Nucleus accumbens (tissue), 56 donors: Measurements from ENCODE around the gene POLR1B.
"Not testable (repeated sequence)": the region's sequence is repeated elsewhere in the genome, so short reads cannot be mapped to it uniquely, and the experiment has no call there.

Experiments
- DNase-seq, 56 donors: peaks; one replicate each; lab custom pipeline; 2025; lab: John Stamatoyannopoulos, UW

Gene POLR1B

DNA sequence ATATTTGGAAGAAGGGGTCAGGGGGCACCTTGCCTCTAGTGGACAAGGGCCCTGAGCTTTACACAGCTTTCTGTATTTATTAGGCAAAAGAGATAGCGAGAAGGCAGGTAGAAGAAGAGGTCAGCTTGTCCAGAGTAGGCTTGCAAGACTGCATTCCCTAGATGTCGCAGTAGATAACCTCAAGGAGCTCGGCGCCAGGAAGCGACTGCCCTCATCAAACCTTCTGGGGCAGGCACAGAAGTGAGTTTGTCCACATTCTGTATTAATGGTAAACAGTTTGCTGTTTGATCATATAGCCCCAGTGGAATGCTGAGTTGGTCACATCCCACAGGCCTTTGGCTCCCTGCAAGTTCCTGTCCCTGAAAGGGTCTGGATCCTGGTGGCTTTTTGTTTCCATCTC, 49.1 kb downstream of the POLR1B start:
- DNase-seq, result no peak

DNA sequence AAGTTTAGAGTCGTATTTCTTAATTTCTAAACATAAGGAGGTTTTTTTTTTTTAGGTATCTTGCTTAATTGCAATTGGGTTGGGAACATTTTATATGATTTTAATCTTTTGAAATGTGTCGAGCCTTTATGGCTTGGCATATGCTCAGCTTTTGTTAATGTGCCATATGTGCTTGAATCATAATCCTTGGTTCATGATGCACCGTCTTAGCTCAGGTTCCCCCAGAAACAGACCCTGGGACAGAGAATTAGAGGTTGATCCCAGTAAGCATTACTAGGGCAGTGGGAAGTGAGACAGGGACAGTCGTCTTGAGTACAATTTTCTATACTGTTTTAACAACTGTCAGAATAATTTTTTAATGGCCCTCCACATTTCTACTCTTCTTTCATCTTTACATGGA, 51.5 kb downstream of the POLR1B start:
- DNase-seq, result no peak

DNA sequence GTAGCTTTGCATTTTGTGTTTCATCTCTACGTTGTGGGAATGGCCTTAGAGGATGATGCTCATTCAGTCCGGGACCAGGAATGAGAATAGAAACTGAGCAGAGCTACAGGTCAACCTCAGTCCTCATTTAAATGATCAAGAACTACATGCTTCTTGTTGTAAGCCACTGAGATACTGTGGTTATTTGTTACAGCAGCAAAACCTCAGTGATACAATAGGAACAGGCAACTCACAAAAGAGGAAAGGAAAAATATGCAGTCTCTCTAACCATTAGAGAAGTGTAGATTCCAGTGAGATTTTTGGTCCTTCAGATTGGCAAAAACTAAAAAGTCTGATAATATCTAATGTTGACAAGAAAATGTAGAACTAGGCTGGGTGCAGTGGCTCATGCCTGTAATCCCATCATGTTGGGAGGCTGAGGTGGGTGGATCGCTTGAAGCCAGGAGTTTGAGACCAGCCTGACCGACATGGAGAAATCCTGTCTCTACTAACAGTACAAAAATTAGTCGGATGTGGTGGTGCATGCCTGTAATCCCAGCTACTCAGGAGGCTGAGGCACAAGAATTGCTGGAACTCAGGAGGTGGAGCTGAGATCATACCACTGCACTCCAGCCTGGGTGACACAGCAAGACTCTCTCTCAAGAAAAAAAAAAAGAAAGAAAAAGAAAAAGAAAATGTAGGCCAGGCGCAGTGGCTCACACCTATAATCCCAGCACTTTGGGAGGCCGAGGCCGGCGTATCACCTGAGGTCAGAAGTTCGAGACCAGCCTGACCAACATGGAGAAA, 55.5 kb downstream of the POLR1B start:
- no peak for DNase-seq

DNA sequence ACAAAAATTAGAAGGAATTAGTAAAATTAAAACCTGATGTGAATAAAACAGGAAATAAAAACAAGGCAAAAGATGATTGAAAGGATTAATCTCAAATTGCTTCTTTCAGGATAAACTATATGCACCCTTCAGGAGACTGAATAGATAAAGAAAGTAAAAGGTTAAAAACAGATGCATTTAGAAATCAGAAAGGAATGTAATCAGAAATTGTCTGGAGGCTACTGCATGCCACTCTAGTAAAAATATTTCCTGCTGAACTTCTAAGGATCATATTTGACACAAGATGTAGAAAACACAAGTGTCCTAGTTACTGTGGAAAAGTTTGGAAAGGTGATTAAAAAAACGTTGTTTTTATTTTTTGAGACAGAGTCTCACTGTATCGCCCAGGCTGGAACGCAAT, 58.4 kb downstream of the POLR1B start:
- DNase-seq, result no peak

DNA sequence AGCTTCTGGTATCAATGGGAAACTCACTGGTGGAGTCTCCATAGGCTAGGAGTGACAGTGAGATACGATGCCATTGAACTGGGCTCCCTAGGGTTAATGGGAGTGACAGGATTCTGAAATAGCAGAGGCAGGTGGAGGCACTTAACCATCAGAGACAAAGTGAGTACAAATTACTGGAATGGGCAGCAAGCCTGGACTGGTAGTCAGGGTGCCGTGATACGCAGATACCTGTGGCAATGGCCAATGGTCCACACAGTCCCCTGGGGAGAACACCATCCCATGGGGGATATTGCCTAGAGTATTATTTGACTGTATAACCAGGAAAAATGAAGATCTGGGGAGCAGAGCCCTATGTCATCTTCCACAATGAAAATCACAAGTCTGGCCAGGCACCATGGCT, 59.5 kb downstream of the POLR1B start:
- no peak for DNase-seq

DNA sequence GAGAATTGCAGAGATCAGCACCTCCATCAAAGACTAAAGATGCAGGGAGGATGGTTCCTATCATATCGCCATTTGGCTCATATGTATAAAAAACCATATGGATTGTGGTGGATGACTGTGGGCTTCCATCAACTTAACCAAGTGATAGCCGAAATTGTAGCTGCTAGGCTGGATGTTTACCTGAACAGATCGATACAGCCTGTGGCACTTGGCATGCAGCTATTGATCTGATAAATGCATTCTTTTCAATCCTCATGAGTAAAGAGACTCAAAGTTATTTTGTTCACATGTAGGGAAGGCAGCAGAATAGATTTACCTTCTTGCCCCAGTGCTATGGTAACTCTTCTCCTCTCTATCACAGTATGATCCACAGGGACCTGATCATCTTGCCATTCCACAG, 60.7 kb downstream of the POLR1B start:
- no peak for DNase-seq

DNA sequence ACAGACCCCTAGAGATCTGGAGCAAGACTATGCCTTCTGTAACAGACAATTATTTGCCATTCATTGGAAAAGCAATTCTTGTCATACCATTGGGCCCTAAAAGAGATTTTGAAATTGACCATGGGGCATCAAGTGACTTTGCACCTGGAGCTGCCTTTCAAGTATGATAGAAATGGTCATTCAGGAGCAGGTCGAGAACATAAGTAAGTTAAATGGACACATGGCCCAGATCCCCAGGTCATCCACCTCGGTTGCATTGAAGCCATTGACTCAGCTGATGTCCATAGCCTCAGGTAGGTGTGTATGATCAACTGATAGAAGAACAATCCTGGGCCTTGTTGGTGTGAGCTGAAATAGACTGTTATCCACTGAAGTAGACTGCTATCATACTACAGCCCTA, 61.5 kb downstream of the POLR1B start:
- DNase-seq, result no peak

DNA sequence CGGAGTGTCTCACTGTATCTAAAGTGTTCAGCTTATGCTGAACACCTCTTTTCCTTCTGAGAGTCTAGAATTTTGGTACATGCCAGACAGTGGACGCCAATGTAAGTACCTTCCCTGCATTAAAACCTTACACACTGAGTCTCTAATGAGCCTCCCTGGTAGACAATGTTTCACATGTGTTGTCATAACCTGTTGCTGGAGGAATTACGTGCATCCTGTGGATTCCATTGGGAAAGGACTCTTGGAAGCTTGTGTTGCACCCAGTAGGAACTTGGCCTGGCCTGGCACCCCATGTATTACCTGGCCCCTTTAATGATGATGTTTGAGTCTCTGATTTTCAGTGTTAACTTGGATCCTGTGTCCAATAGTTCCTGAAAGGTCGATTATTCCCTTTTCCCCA, 62.7 kb downstream of the POLR1B start:
- no peak for DNase-seq

DNA sequence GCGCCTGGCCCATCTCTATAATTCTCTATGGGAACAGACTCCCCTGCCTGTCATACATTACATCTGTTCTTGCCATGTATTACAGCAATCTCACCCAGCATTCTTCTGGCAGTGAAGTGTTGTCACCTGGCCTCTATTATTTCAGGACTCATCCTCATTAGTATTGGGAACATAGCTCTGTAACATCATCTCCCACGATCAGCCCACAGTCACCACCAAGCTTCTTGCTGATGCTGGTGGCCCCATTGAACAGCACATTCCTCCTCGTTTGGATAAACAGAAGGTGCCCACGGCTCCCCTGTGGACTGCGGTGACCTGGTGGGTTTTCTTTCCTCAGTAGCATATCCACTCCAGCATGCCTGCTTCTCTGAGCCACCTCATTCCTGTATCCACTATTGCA, 63.7 kb downstream of the POLR1B start:
- DNase-seq, result peak in 16 of 56 donors; percentile 4 to 61 (median 20)

DNA sequence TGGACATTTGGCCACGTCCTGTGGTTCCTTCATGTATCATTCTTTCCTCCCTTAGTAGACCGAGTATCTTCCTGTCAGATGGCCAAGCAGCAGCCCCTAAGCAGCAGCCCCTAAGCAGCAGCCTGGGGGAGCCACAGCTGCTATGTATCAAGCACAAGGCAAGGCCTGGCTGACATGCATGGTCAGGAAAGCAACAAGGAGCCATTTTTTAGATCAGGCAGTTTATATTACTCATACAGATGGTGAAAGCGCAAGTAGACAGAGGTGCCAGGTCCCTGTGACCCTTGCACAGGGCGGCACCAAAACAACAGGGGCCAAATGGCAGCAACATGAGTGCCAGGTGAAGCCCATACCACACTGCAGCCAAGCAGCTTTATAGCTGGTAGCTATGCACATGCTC, 64.3 kb downstream of the POLR1B start:
- DNase-seq, result no peak

DNA sequence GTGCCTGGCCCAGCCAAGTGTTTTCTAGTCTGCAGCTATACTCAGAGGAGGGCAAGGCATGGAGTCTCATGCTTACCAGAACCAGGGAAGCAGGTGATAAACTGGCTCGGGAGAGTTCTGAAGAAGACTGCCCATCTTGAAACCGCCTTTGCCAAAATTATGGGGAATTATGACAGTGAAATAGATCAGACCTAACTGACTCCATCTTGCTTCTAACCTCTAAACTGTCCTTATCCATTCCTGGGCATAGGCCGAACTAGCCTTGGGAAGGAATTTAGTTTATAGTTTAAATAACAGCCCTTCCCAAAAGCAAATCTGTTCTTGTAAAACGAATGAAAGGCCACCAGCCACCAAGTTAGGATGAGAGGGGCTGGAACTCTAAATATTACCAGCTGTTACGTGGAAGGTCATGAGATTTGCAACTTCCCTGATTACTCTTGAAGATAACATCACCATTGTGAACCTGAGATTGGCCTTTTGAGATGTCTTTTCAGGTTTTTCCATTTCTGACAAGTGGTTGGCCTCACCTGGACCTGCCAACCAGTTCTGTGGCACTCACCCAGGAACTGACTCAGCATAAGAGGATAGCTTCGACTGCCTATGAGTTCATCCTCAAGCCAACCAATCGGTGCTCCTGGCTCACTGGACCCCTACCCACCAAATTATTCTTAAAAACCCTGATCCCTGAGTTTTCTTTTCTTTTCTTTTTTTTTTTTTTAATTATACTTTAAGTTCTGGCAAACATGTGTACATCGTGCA, 65.6 kb downstream of the POLR1B start:
- no peak for DNase-seq

DNA sequence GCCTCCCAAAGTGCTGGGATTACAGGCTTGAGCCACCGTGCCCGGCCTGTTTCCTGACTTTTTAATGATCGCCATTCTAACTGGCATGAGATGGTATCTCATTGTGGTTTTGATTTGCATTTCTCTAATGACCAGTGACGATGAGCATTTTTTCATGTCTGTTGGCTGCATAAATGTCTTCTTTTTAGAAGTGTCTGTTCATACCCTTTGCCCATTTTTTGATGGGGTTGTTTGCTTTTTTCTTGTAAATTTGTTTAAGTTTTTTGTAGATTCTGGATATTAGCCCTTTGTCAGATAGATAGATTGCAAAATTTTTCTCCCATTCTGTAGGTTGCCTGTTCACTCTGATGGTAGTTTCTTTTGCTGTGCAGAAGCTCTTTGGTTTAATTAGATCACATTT, 67.1 kb downstream of the POLR1B start:
- DNase-seq, result not testable (repeated sequence)

DNA sequence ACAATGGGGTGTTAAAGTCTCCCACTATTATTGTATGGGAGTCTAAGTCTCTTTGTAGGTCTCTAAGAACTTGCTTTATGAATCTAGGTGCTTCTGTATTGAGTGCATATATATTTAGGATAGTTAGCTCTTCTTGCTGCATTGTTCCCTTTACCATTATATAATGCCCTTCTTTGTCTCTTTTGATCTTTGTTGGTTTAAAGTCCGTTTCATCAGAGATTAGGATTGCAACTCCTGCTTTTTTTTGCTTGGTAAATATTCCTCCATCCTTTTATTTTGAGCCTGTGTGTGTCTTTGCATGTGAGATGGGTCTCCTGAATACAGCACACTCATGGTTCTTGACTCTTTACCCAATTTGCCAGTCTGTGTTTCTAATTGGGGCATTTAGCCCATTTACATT, 70.0 kb downstream of the POLR1B start:
- not testable (repeated sequence) for DNase-seq

DNA sequence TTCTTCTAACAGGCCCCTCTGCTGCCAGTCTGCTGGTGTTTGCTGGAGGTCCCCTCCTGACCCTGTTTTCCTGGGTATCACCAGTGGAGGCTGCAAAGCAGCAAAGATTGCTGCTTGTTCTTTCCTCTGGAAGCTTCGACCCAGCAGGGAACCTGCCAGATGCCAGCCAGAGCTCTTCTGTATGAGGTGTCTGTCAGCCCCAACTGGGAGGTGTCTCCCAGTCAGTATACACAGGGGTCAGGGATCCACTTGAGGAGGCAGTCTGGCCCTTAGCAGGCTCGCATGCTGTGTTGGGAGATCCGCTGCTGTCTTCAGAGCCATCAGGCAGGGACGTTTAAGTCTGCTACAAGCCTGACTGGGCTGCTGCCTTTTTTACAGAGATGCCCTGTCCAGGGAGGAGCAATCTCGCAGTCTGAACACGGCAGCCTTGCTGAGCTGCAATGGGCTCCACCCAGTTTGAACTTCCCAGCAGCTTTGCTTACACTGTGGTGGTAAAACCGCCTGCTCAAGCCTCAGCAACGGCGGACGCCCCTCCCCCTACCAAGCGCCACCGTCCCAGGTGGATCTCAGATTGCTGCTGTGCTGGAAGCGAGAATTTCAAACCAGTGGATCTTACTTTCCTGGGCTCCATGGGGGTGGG, 72.1 kb downstream of the POLR1B start:
- DNase-seq, result no peak

DNA sequence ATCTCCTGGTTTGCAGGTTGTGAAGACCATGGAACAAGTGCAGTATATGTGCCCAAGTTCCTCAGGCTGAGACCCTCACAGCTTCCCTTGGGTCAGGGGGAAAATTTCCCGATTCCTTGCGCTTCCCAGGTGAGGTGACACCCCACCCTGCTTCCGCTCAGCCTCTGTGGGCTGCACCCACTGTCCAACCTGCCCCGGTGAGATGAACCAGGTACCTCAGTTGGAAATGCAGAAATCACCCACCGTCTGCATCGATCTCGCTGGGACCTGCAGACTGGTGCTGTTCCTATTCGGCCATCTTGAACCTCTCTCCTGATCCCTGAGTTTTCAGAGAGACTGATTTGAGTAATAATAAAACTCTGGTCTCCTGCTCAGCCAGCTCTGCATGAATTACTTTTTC, 72.8 kb downstream of the POLR1B start:
- no peak for DNase-seq

DNA sequence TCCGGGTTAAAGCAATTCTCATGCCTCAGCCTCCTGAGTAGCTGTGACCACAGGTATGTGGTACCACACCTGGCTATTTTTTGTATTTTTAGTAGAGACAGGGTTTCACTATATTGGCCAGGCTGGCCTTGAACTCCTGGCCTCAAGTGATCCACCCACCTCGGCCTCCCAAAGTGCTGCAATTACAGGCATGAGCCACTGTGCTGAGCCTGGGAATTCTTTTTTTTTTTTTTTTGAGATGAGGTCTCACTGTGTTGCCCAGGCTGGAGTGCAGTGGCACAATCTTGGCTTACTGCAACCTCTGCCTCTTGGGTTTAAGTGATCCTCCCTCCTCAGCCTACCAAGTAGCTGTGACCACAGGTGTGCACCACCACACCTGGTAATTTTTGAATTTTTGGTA, 73.5 kb downstream of the POLR1B start:
- not testable (repeated sequence) for DNase-seq

DNA sequence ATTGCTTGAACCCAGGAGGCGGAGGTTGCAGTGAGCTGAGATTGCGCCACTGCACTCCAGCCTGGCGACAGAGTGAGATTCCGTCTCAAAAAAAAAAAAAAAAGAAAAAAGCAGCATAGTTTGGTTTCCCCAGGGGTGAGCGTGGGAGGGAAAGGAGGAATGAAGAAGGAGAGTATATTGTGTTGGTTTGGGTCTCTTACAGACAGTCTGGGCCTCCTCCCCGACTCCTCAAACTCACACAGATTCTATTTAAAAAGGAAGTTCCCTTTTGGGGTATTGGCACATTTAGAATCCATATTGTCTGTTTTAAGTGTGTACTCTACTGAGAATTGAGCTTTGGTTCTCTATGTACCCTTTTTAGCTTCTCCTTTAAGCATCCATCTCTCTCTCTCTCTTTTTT, 76.1 kb downstream of the POLR1B start:
- DNase-seq, result no peak

DNA sequence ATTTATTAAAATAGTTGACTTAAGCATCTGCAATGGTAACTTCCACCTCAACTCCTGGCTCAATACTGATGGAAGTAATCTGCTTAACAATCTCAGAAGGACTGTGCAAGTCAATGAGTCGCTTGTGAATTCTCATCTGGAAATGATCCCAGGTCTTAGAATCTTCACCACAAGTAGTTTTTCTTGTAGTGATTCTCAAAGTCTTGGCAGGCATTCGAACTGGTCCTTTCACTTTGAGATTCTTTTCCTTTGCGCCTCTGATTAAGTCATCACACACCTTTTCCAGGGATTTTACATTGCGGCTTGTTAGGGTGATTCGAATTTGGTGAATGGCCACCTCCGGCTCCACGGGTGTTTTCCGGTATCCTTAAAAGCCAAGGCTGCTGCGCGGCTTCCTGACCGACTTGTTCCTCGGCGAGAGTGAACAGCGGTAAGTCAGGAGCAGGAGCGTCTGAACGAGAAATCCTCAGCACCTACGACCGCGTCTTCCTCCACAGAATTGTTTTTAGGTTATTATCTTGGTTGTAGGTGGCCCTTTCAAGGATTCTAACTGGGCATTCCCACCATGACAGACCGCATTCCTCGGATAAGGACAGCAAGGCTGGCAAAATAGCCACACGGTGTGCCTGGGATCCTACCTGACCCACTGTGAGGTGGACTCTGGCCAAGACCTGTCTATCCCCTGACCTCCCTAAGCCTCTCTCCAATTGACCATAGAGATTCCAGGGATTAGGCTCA, 79.7 kb downstream of the POLR1B start:
- DNase-seq, result no peak

DNA sequence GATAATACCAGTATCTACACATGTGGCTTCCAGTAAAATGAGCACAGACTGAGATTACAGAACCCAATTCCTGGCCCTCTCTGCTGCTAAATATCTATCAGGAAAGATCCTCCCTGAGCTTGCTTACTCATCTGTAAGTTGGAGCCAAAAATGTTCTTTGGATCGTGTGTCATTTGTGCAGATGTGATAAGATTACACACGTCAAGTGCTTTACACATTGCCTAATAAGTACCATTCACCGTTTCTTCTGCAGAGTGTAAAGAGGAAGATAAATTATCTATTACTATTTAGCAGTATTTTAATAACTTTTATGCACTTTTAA, 80.2 kb downstream of the POLR1B start:
- no peak for DNase-seq

DNA sequence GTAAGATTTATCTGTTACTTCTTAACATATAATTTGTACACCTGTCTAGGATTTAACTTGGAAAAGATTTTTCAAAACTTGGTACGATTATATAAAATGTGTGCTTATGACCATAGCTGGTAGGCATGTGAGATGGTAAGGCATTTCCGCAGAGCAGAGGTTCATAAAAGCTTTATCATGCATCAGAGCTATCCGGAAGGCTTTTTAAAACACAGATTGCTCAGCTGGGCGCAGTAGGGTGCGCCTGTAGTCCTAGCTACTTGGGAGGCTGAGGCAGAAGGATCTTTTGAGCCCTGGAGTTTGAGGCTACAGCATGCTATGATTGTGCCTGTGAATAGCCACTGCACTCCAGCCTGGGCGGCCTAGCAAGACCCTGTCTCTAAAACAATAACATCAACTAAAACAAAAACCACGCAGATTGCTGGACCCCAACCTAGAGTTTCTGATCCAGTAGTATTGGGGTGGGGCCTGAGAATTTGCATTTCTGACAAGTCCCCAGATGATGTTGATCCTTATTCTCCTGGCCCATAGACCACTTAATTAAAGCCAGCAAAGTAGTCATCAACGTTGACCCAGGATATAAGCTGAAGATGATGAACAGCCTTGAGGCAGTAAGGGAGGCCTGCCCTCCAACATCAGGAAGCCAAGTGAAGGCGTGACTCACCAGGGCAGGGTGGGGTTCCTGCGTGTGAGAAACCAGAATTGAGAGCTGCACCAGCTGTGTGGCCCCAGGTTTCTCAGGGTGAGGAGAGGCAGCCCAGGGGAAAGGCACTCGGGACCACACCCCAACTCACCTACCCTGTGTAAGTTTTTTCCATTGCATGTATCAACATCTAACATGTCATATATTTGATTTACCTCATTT, 81.9 kb downstream of the POLR1B start:
- DNase-seq, result no peak
